ENCODE results near the gene SHE.

DNA sequence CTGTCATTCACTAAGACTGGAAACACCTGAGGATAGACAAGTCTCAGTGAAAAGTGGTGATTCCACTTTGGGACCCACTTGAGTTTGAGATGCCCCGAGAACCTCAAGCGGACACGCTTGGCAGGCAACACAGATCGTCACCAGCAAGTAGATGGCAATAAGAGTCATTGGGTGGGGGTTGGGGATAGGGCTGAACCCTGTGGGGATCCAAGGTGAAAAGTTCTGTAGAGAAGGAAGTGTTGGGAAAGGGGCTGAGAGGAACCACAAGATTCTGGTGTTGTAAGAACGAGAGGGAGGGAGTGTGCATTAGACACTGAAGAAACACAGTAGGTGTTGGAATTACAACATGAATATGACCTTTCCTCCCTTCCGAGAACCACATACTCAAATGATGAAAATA, 45.6 kb downstream of the SHE start:
- TF ChIP-seq FOXK2 (IDR thresholded peaks at IDR 0.05): no peak
- TF ChIP-seq FOXA1 (IDR thresholded peaks at IDR 0.05): no peak
- TF ChIP-seq SP1 (IDR thresholded peaks at IDR 0.05): no peak
- TF ChIP-seq FOXM1 (IDR thresholded peaks at IDR 0.05; ENCODE audit: borderline replicate concordance): no peak
- TF ChIP-seq BHLHE40 (IDR thresholded peaks at IDR 0.05; ENCODE audit: borderline replicate concordance): no peak

Data from HEK293T (cell line).